ENCODE results near the gene C2orf68. TPM values are rescaled to one million over a fixed set of nuclear protein-coding genes. Genes with fewer than 3 reads are reported as not detected.

The C2orf68 gene
- total and polyA plus RNA-seq, 9 of the 15 experiments (the other 6 are each of a cell fraction or from before 2014, with no cell fraction given) = 22.1 to 50.0 (median 31.8) TPM

DNA sequence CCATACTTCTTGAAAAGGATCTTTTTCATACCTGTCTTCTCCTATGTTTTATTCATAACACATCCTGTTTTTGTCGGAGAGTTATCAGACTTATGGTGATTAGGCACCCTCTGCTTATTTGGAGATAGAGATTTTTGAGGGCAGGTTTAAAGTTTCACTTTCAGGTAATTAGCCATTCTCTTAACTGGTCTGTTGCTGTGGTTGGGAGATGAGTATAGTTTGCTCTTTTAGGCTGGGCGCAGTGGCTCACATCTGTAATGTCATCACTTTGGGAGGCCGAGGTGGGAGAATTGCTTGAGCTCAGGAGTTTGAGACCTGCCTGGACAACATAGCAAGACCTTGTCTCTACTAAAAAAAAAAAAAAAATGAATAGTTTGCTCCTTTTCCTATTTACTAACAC is 30.9 kb upstream of the C2orf68 start (continued):
- TF ChIP-seq, protein P1, sequence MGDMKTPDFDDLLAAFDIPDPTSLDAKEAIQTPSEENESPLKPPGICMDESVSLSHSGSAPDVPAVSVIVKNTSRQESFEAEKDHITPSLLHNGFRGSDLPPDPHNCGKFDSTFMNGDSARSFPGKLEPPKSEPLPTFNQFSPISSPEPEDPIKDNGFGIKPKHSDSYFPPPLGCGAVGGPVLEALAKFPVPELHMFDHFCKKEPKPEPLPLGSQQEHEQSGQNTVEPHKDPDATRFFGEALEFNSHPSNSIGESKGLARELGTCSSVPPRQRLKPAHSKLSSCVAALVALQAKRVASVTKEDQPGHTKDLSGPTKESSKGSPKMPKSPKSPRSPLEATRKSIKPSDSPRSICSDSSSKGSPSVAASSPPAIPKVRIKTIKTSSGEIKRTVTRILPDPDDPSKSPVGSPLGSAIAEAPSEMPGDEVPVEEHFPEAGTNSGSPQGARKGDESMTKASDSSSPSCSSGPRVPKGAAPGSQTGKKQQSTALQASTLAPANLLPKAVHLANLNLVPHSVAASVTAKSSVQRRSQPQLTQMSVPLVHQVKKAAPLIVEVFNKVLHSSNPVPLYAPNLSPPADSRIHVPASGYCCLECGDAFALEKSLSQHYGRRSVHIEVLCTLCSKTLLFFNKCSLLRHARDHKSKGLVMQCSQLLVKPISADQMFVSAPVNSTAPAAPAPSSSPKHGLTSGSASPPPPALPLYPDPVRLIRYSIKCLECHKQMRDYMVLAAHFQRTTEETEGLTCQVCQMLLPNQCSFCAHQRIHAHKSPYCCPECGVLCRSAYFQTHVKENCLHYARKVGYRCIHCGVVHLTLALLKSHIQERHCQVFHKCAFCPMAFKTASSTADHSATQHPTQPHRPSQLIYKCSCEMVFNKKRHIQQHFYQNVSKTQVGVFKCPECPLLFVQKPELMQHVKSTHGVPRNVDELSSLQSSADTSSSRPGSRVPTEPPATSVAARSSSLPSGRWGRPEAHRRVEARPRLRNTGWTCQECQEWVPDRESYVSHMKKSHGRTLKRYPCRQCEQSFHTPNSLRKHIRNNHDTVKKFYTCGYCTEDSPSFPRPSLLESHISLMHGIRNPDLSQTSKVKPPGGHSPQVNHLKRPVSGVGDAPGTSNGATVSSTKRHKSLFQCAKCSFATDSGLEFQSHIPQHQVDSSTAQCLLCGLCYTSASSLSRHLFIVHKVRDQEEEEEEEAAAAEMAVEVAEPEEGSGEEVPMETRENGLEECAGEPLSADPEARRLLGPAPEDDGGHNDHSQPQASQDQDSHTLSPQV (IDR thresholded peaks at IDR 0.05) = no peak
- TF ChIP-seq, protein P2, sequence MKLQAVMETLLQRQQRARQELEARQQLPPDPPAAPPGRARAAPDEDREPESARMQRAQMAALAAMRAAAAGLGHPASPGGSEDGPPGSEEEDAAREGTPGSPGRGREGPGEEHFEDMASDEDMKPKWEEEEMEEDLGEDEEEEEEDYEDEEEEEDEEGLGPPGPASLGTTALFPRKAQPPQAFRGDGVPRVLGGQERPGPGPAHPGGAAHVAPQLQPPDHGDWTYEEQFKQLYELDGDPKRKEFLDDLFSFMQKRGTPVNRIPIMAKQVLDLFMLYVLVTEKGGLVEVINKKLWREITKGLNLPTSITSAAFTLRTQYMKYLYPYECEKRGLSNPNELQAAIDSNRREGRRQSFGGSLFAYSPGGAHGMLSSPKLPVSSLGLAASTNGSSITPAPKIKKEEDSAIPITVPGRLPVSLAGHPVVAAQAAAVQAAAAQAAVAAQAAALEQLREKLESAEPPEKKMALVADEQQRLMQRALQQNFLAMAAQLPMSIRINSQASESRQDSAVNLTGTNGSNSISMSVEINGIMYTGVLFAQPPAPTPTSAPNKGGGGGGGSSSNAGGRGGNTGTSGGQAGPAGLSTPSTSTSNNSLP (IDR thresholded peaks at IDR 0.05; ENCODE audit: borderline replicate concordance, low read depth, low read length) = no peak
- TF ChIP-seq JUND (IDR thresholded peaks at IDR 0.05; ENCODE audit: borderline replicate concordance, low read depth, low read length) (no peak), JUND (tag; IDR thresholded peaks at IDR 0.05; ENCODE audit: borderline replicate concordance, low read depth, low read length) (no peak), HMG20B (CRISPR knock-in tag; IDR thresholded peaks at IDR 0.05) (no peak), CCAR2 (IDR thresholded peaks at IDR 0.05; ENCODE audit: low read depth, low read length) (no peak), SMAD2 (IDR thresholded peaks at IDR 0.05; ENCODE audit: low read depth, low read length) (no peak), RBM22 (IDR thresholded peaks at IDR 0.05; ENCODE audit: low read depth, low read length, poor library complexity, severe bottlenecking) (no peak), EGR1 (conservative IDR thresholded peaks at IDR 0.05) (no peak), RBM17 (IDR thresholded peaks at IDR 0.05; ENCODE audit: borderline replicate concordance, low read depth, low read length) (no peak), ZFX (CRISPR knock-in tag; IDR thresholded peaks at IDR 0.05) (no peak)
- TF ChIP-seq, protein P3, sequence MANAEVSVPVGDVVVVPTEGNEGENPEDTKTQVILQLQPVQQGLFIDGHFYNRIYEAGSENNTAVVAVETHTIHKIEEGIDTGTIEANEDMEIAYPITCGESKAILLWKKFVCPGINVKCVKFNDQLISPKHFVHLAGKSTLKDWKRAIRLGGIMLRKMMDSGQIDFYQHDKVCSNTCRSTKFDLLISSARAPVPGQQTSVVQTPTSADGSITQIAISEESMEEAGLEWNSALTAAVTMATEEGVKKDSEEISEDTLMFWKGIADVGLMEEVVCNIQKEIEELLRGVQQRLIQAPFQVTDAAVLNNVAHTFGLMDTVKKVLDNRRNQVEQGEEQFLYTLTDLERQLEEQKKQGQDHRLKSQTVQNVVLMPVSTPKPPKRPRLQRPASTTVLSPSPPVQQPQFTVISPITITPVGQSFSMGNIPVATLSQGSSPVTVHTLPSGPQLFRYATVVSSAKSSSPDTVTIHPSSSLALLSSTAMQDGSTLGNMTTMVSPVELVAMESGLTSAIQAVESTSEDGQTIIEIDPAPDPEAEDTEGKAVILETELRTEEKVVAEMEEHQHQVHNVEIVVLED (CRISPR knock-in tag; IDR thresholded peaks at IDR 0.05) = no peak
- TF ChIP-seq, protein P4, sequence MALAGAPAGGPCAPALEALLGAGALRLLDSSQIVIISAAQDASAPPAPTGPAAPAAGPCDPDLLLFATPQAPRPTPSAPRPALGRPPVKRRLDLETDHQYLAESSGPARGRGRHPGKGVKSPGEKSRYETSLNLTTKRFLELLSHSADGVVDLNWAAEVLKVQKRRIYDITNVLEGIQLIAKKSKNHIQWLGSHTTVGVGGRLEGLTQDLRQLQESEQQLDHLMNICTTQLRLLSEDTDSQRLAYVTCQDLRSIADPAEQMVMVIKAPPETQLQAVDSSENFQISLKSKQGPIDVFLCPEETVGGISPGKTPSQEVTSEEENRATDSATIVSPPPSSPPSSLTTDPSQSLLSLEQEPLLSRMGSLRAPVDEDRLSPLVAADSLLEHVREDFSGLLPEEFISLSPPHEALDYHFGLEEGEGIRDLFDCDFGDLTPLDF (CRISPR knock-in tag; IDR thresholded peaks at IDR 0.05) = no peak
- TF ChIP-seq, protein P5, sequence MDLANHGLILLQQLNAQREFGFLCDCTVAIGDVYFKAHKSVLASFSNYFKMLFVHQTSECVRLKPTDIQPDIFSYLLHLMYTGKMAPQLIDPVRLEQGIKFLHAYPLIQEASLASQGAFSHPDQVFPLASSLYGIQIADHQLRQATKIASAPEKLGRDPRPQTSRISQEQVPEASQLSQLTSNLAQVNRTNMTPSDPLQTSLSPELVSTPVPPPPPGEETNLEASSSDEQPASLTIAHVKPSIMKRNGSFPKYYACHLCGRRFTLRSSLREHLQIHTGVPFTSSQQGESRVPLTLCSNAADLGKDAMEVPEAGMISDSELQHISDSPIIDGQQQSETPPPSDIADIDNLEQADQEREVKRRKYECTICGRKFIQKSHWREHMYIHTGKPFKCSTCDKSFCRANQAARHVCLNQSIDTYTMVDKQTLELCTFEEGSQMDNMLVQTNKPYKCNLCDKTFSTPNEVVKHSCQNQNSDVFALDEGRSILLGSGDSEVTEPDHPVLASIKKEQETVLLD (IDR thresholded peaks at IDR 0.05) = no peak
- TF ChIP-seq, protein P6, sequence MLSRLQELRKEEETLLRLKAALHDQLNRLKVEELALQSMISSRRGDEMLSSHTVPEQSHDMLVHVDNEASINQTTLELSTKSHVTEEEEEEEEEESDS (CRISPR knock-in tag; IDR thresholded peaks at IDR 0.05) = no peak
